A673 (cell line): ENCODE data around the gene CEP89. TPM values are rescaled to one million over a fixed set of nuclear protein-coding genes. Genes with fewer than 3 reads are reported as not detected.
"Not testable (repeated sequence)": the region's sequence is repeated elsewhere in the genome, so short reads cannot be mapped to it uniquely, and the experiment has no call there.

Experiments used
- BruUV-seq: library from RNA; stranded (reverse); fragments of 400-500 nt; replicated peaks from 2 replicates; lab custom pipeline; 2021; lab: Mats Ljungman, UMichigan
- CTCF ChIA-PET: fragments of 300-600 bp; sonication (Branson Sonifier 250); formaldehyde crosslinking; loops from one replicate; lab custom pipeline; 2022; ENCODE audit warnings: antibody characterized with exemption; lab: Charles Lee
- POLR2A ChIA-PET: fragments of 300-600 bp; sonication (Branson Sonifier 250); formaldehyde crosslinking; loops from one replicate; lab custom pipeline; 2022; ENCODE audit warnings: antibody characterized with exemption; ENCODE audit not compliant: low non-redundant PET; lab: Charles Lee
- DNase-seq: peaks from one replicate; pipeline ENCODE4 v3.0.0-alpha.2; 2015; ENCODE audit warnings: low spot score
- H3K27ac ChIP-seq: fragments of 200-600 bp; sonication (generic); 2 replicates; pipeline ENCODE4 v1.5.1; 2016; ENCODE audit warnings: mixed run types, low read depth, mild to moderate bottlenecking, mixed read lengths, antibody characterized with exemption, low read length; ENCODE audit not compliant: poor library complexity, severe bottlenecking
- H3K27me3 ChIP-seq: fragments of 200-600 bp; sonication (generic); replicated peaks from 2 replicates; pipeline ENCODE4 v1.6.1; 2017; ENCODE audit warnings: mixed run types, low read depth, mild to moderate bottlenecking, mixed read lengths, antibody characterized with exemption, low read length; ENCODE audit not compliant: insufficient read depth, poor library complexity
- H3K36me3 ChIP-seq: fragments of 200-600 bp; sonication (generic); 2 replicates; pipeline ENCODE4 v1.6.1; 2016; ENCODE audit warnings: mixed run types, mild to moderate bottlenecking, mixed read lengths, antibody characterized with exemption, low read length; ENCODE audit not compliant: insufficient read depth, poor library complexity, severe bottlenecking
- H3K4me1 ChIP-seq: fragments of 200-600 bp; sonication (generic); 2 replicates; pipeline ENCODE4 v1.6.1; 2017; ENCODE audit warnings: mixed run types, mild to moderate bottlenecking, mixed read lengths, antibody characterized with exemption, low read length; ENCODE audit not compliant: insufficient read depth, poor library complexity, severe bottlenecking
- H3K4me3 ChIP-seq: fragments of 200-600 bp; sonication (generic); 2 replicates; pipeline ENCODE4 v1.5.1; 2016; ENCODE audit warnings: low read depth, mixed run types, mild to moderate bottlenecking, mixed read lengths, low read length; ENCODE audit not compliant: poor library complexity, severe bottlenecking
- H3K9me3 ChIP-seq: fragments of 200-600 bp; sonication (generic); 2 replicates; pipeline ENCODE4 v1.6.1; 2016; ENCODE audit warnings: mixed run types, low read depth, mild to moderate bottlenecking, mixed read lengths, antibody characterized with exemption, low read length; ENCODE audit not compliant: poor library complexity, severe bottlenecking
- CTCF ChIP-seq: fragments of 300-800, 200-600 bp; sonication (generic); conservative IDR thresholded peaks from 2 replicates; pipeline ENCODE4 v1.5.1; 2017; ENCODE audit warnings: low read depth, mild to moderate bottlenecking, antibody characterized with exemption, low read length, moderate library complexity, mixed read lengths
- EZH2 ChIP-seq: fragments of 200-600 bp; sonication (generic); IDR thresholded peaks from 2 replicates; pipeline ENCODE4 v1.6.1; 2017; ENCODE audit warnings: borderline replicate concordance, low read depth, mild to moderate bottlenecking, mixed read lengths, antibody characterized with exemption, low read length; ENCODE audit not compliant: poor library complexity, severe bottlenecking
- intact Hi-C: fragments of 100-400 bp; cut with micrococcal nuclease; formaldehyde crosslinking; loops from one replicate; pipeline ENCODE4 v1.10.0; 2022; ENCODE audit not compliant: unreplicated experiment
- total RNA-seq: library from RNA; stranded (reverse); gene quantifications from 2 replicates; pipeline ENCODE4 v1.2.3, GENCODE V29; 2021

The CEP89 gene
- total RNA-seq, 1 experiment from 2014 or later, result 47.2 TPM

- BruUV-seq, result no TSS peak
- H3K27ac ChIP-seq, result no peak overlapping the region
- peaks cover 4% of the 10 kb centered on the region for H3K36me3 ChIP-seq
- H3K27me3 ChIP-seq, result no peaks in the 10 kb centered on the region
- DNase-seq, result no peak
- ChIA-PET CTCF (no interaction called here), POLR2A (no interaction called here)
- H3K9me3 ChIP-seq, result peaks cover 12% of the 10 kb centered on the region
- no peak for TF ChIP-seq CTCF
- no peak for TF ChIP-seq EZH2
- no peaks in the 10 kb centered on the region for H3K4me1 ChIP-seq
- H3K4me3 ChIP-seq, result no peak overlapping the region
- intact Hi-C loops, result no loop called here
These were observed 84.1 kb downstream of the CEP89 start for GRCh38 chr19:32887572-32888215.

DNA sequence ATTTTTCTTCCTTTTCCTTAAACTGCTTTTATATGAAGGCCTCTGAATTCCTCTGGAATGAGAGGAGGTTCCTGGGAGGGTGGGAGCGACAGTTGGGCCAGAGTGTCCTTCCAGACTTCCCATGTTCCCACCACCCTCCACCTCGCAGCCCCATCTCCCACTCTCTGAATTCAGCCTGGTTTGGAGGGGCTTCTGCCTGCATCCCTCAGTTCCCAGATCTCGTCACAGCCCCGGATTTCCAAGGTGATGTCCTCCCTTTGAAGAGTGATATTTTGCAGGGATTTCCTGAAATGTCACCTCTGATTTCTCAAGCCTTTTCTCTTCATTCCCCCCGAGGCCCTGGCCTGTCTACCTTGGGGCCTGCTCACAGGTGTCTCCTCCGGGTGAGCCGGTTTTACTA is 85.5 kb downstream of the CEP89 start:
- intact Hi-C loops, result no loop called here
- Histone ChIP-seq H3K4me3 (no peak overlapping the region), H3K36me3 (peaks cover under 1% of the 10 kb centered on the region), H3K27ac (no peak overlapping the region), H3K9me3 (peaks cover under 1% of the 10 kb centered on the region), H3K4me1 (no peaks in the 10 kb centered on the region), H3K27me3 (no peaks in the 10 kb centered on the region)
- BruUV-seq, result no TSS peak
- ChIA-PET POLR2A (no interaction called here), CTCF (no interaction called here)
- TF ChIP-seq CTCF (no peak), EZH2 (no peak)
- DNase-seq, result no peak

DNA sequence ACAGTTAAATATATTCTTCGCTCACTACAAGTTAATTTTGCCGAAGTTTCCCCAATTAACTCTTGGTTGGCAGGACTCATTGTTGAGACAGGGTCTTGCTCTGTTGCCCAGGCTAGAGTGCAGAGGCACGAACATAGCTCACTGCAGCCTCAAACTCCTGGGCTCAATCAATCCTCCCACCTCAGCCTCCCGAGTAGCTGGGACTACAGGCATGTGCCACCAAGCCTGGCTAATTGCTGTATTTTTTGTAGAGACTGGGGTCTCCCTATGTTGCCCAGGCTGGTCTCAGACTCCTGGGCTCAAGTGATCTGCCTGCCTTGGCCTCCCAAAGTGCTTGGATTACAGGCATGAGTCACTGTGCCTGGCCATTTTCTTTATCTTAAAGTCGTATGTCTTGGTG is 86.5 kb downstream of the CEP89 start:
- DNase-seq, POLR2A ChIA-PET, H3K27me3 ChIP-seq, BruUV-seq, H3K4me3 ChIP-seq, CTCF ChIA-PET, H3K27ac ChIP-seq, H3K9me3 ChIP-seq, H3K4me1 ChIP-seq, H3K36me3 ChIP-seq, intact Hi-C loops: not testable (repeated sequence)

- Histone ChIP-seq H3K4me3 (no peak overlapping the region), H3K27me3 (no peaks in the 10 kb centered on the region), H3K9me3 (no peaks in the 10 kb centered on the region), H3K4me1 (no peaks in the 10 kb centered on the region), H3K36me3 (no peaks in the 10 kb centered on the region), H3K27ac (no peak overlapping the region)
- ChIA-PET POLR2A (no interaction called here), CTCF (no interaction called here)
- no peak for DNase-seq
- TF ChIP-seq CTCF (no peak), EZH2 (no peak)
- intact Hi-C loops, result no loop called here
- BruUV-seq, result no TSS peak
These were observed 90.0 kb downstream of the CEP89 start for GRCh38 chr19:32881766-32882165.
